MV-4-11 (cell line): ENCODE data around the gene ZFPM1.
"Not testable (repeated sequence)": the region's sequence is repeated elsewhere in the genome, so short reads cannot be mapped to it uniquely, and the experiment has no call there.

ENCODE experiments used
- DNase-seq: peaks from one replicate; lab custom pipeline; 2025; lab: John Stamatoyannopoulos, UW

Gene ZFPM1

DNA sequence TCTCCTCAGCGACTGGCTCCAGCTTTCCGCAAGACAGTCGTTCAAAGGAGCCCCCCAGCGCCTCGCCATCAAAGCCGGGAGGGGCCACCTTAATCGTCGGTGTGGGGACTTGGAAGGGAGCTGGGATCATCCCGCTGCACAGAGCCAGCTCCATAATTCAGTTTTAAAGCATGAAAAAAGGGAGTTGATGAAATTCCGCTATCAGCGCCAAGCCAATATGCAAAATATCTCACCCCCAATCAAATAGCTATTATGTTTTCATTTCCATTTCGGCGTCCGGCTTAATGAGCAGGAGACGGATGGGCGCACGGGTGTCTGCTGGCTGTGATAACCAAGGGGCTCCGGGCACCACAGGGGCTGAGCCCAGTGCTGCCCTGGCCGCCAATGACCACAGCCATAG lies 27.7 kb downstream of the ZFPM1 start:
- DNase-seq, result no peak

DNA sequence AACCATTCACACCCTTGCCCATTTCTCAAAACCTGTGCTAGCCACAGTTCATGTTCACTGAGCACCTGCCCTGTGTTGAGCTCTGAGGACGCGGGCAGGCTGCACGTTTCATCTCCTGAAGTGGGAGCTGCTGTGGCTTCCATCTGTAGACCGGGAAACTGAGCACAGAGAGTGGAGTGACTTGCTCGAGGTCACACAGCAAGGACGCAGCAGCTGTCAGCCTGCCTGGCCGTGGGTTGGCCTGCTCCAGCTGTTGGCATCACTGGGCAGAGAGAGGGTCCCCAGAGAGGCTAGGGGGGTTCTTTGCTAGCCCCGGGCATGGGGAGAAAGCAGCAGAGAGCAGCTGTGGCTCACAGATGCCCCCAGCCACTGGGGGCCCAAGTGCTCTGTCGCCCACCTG lies 28.8 kb downstream of the ZFPM1 start:
- DNase-seq, result no peak

DNA sequence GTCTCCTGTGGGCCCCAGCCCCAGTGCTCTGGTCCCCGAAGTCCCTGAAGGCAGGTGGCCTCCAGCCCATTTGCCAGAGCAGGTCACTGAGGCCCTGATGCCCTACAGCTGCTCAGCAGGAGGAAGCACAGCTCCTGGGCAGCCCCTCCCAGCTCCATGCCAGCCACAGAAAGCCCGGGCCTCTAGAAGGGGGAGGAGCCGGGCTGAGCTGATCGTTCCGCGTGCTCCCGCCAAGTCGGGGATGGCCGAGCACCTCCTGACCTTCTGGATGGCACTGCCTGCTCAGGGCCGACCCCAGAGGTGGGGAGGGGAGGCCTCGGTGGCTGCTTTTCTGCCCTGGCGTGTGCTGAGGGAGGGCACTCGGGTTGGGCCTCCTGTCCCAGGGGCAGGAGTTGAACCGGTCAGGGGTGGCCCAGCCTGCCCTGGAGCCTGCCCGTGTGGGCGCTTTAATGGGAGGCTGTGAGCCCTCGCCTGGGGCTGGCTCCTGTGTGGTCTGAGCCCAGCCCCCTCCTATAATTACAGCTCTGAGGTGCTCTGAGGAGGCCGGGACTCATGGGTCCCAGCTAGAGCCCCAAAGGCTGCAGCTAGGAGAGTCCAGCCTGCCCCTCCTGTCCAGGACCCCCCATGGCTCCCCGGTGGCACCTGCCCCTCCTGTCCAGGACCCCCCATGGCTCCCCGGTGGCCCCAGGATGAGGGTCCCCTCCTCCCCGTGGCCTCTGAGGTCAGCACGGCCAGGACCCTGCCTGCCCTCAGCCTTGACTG lies 29.7 kb downstream of the ZFPM1 start:
- DNase-seq, result no peak

DNA sequence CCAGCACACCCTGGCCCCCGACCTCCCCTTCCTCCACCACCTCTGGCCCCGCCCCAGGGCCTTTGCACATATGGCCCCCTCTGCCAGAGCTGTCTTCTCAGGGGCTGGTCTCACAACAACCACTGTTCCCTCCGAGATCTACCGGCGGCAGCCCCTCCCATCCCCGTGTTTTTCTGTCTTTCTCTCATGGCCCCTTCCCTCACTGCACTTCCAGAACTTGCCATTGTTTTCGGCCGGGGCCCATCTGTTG lies 30.2 kb downstream of the ZFPM1 start:
- no peak for DNase-seq

DNA sequence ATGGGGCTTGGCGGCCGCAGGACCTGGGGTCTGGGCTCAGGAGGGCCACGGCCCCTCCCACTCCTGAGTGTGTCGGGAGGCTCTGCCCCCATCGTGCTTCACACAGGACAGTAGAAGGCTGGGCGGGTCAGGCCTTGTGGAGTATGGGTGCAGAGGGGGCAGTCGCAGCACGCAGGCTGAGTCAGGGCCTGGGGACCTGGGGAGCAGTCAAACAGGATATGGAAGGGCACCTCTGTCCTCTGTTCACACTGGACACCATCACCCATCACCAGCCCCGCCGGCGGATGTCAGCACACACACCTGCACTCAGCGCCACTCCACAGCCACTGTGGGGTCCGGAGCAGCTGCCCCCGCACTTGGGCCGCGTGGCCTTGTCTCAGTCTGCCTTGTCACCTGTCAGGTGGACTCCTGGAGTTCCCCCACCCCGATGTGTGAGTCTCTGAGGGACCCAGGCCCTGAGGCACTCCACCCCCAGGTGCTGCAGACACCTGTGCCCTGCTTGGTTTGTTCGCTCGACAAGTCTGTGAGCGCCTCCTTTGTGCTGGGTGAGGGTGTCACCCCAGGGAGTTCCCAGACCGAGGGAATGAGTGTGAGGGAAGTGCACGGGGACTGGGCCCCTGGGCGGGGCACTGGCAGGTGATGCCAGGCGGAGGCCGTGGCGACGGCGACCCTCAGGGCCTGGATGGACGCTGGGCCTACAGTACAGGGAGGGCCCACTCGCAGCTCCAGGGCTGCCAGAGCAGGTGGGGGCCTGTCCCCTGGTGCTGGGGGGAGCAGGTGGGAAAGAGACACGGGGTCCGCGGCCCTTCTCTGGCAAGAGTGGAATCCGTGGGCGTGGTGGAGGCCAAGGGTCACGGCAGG lies 31.7 kb downstream of the ZFPM1 start:
- no peak for DNase-seq

DNA sequence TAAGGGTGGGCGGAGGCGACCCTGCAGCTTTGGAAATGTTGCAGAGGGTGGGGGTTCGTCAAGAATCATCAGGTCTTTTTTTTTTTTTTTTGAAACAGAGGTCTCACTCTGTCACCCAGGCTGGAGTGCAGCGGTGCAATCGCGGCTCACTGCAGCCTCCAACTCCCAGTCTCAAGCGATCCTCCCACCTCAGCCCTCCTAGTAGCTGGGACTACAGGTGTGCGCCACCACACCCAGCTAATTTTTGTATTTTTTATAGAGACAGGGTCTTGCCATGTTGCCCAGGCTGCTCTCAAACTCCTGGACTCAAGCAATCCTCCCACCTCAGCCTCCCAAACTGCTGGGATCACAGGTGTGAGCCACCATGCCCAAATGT lies 32.3 kb downstream of the ZFPM1 start:
- not testable (repeated sequence) for DNase-seq

DNA sequence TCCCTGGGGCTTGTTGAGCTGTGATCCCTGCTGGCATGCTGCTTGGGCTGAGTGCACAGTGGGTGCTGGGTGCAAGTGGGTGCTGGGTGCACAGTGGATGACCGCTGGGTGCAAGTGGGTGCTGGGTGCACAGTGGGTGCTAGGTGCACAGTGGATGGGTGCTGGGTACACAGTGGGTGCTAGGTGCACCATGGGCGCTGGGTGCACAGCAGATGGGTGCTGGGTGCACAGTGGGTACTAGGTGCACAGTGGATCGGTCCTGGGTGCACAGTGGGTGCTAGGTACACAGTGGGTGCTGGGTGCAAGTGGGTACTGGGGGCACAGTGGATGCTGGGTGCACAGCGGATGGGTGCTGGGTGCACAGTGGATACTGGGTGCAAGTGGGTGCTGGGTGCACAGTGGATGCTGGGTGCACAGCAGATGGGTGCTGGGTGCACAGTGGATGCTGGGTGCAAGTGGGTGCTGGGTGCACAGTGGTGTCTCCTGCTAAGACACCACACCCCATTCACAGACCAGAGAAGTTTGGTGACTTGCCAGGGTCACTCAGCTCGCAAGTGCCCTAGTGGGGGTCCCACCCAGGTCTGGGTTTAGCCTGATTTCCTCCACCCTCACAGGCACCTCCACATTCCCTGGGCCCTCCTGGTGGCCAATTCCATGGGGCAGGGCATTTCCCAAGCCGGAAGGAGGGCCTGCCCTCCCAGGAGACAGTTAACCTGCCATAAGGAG lies 33.5 kb downstream of the ZFPM1 start:
- no peak for DNase-seq

DNA sequence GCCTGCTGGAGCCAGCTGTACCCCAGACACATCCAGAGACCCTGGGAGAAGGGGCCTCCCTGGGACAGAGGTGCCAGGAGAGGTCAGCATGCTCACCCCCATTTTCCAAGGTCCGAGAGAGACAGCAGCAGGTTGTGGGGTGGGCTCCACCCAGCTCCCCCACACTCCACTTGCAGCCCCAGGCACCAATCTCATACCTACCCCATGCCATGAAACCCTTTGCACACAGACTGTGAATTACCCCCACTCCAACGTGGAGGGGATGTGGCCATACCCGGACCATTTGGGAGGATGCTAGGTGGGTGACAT lies 34.0 kb downstream of the ZFPM1 start:
- no peak for DNase-seq

DNA sequence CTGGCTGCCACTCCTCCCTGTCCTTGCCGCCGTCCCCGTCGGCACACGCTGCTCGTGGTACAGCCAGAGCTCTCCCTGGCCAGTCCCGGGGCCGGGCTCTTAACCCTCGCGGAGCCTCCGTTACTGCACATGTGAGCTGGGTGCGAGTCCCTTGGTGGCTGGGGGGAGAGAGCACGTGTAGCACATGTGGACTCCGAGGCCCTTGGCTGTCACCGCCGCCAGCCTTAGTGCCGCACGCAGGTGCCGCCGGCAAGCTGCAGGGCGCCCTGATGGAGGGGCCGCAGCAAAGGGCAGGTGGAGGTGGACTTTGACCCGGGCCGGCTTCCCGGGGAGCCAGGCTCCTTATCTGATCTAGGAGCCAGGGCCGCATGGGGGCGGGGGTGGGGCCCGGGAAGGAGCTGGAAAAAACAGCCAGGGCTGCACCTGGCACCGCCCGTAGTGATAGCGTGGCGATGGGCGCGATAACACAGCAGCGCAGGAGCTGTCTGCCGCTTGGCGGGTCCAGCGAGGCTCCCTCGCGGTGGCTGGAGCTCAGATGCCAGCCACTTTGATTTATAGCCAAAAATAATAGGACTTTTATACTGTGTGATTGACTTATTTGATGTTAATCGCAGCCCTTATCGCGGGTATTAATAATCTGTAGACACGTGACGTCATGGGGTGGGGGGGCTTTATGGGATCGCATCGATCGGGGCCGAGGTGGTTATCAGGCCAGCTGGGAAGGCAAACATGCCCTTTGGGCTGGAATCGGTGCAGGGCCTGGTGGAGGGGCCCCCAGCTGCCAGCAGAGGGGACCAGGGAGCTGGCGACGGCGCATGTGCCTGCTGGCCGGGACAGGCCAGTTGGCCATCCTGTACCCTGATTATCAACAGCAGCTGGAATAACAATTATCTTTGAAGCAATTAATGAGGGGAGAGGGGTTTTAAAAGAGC lies 35.1 kb downstream of the ZFPM1 start:
- no peak for DNase-seq

DNA sequence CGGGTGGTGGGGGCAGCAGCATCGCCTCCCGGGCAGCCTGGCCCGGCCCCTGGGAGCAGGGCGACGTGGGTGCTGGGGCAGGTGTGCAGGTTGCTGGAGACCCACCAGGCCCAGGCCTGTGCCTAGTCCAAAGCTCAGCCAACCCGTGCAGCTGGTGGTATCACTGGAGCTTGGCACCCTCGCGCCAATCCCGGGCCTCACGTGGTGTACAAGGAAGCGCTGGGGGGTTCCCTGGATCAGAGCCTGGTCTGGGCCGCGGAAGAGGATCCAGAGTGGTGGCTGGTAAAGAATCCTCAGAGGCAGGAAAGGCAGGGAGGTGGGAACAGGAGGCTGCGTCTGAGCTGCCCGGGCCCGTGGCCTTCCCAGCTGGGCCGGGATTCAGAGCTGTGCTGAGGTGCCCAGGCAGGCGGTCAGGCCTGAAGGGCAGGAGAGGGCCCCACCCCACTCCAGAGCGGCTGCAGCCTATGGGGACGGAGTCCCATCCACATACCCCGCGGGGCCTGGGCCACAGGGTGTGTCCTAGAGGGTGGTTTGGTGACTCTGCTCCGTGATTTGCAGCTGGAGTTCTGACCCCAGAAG lies 36.2 kb downstream of the ZFPM1 start:
- DNase-seq, result no peak

DNA sequence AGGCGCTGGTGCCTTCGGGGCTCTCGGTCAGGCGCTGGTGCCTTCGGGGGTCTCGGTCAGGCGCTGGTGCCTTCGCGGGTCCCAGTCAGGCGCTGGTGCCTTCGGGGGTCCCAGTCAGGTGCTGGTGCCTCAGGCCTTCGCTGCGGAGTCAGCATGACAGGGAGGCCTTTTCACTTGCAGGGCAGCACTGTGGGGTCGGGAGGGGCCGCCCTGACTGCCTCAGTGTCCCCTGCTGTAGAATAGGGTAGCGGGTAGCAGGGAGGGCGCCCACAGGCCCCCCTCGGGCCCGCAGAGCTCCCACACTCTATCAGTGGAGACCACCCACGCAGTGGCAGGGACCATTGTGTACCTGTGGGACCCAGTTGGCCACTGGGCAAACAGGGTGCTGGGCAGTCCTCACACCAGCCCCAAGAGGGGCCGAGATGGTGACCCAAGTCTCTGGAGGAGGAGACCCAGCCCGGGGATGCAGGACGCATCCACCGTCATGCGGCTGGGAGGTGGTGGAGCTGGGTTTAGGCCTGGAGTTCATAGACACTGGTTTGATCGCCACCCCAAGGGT lies 38.0 kb downstream of the ZFPM1 start:
- DNase-seq, result no peak

DNA sequence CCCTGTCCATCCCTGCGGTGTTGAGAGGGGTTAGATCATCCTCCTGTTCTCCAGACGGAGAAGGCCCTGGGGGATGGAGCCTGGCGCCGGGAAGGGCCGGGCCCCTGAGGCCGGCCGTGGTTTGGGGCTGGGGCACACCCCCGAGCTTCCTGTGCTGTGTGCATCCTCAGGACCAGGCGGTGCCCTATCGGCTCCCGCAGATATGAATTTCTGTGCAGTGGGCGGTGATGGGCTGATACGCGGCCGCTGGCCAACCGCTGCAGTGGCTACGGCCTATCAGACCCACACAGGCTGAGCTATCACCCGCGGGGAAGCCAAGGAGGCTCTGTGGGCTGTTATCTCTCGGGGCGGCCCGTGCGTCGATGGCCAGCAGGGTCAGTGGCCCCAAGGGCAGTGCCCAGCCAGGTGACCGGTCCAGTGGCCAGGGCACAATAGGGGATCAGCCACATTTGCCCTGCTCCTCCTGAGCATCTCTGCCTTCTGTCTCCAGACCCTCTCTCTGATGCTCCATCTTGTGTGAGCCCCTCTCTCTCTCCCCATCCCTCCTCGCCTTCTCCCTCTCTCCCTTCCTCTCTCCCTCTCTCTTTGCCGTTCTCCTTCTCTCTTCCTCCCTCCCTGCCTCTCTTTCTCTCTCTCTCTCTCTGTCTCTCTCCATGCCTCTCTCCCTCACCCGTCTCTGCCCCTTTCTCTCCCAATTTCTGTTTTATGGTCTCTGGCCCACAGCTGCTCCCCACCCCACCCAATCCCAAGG lies 38.7 kb downstream of the ZFPM1 start:
- no peak for DNase-seq

DNA sequence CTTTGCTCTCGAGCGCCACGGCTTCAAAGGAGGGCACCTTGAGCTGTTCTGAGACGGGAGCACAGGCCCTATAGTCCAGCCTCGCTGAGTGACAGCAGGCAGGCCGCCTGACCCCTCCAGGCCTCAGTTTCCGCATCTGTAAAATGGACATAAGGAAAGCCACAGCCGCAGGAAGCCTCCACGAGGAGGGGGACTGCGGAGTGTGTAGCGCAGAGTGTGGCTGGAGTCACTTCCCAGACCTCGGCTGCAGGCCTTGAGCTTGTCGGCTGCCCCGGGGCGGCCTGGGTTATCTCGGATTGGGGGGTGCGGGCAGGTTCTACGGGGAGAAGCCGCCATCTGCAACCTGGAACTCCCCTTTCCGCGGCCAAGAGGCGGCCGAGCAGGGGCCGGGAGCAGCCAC lies 40.8 kb downstream of the ZFPM1 start:
- DNase-seq, result no peak

DNA sequence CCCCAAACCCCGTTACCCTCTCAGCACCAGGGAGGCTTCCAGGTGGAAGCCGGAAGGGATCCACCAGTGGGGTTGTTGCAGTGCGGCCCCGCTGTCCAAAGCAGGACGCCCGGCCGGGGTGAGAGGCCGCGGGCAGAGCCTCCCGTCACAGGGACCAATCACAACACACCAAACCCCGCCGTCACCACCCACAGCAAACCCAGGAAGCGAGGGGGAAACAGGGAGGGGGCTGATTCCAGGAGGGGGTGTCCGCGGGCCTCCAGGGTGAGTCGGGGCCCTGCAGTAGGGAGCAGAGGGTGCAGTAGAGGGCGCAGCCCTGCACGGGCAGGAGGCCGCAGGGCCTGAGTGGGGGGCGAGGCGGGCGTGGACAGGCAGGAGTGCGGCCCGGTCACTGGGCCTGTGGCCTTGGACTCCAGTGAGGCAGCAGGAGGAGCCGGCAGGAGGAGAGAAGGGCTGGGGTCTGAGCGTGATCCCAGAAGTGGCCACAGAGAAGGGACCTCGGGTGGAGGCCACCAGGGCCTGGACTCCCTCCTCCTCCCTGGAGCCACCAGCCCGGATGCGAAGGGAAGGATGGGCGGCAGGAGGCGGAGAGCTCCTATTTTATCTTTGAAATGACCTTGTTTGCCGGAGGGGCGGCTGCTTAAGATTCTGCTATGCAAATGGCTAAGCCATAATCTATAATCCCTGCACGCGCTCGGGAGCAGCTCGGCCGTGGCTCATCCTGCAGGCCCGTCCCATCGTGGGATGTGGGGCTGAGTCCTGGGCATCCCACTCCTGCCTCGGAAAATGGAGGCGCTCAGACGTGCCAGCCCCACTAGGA lies 41.5 kb downstream of the ZFPM1 start:
- DNase-seq, result no peak

DNA sequence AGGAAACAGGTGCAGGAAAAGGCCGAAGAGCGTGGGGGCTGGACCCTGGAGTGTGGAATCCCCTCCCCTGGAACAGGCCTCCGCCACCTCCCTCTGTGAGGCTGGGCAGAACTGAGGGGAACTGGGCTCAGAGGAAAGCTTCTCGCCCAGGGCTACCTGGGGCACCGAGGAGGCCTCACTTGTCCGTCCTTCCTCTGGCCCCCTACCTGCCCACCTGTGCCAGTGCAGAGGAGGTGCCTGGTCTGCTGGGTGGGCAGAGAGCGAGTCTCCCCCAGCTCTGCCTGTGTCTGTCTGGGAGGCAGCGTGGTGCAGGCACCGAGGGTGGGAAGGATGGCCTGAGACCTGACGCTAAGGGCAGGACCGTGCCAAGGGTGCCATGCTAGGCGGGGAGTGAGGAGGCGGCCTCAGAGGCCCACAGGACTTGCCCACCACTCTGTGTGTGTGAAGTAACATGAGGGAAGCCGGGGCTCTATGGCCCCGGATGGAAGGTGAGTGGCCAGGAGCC lies 42.2 kb downstream of the ZFPM1 start:
- no peak for DNase-seq

DNA sequence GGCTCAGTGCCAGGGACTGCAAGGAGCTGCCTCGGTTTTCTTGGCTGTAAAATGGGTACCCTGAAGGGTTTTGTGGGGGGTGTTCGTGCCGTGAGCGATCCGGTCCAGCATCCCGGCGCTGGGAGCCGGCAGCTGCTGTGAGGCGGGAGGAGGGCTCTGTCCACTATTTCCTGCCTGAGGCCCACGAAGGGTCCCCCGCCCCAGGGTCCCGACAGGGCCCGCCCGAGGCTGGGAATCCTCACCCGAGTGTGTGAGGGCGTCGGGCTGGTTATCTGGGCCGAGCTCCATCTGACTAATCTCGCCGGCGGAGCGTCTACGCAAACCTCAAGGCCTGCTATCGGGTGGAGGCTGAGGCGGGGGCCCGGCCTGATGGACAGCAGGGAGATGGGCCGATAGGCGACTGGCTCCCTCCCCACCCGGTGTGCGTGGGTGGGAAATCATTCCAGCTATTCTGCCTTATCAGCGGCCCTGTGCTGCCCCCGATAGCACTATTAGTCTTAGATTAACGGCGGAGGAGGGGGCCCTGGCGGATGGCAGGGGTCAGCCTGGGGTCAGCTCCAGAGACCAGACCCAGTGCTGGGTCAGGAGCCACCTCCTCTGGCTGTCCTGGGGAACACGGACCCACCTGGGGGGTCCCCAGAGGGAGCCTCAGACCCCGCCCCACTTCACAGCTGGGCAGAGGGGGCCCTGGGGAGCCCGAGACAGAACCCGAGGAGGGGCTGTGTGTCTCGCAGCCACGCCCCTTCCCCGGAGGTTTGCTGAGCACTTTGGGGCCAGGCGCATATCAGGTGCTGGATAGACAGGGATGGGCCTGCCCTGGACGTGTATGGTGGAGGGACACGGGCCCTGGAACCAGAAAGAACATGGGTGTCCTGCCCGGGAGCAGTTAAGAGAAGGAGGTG lies 44.7 kb downstream of the ZFPM1 start:
- no peak for DNase-seq

DNA sequence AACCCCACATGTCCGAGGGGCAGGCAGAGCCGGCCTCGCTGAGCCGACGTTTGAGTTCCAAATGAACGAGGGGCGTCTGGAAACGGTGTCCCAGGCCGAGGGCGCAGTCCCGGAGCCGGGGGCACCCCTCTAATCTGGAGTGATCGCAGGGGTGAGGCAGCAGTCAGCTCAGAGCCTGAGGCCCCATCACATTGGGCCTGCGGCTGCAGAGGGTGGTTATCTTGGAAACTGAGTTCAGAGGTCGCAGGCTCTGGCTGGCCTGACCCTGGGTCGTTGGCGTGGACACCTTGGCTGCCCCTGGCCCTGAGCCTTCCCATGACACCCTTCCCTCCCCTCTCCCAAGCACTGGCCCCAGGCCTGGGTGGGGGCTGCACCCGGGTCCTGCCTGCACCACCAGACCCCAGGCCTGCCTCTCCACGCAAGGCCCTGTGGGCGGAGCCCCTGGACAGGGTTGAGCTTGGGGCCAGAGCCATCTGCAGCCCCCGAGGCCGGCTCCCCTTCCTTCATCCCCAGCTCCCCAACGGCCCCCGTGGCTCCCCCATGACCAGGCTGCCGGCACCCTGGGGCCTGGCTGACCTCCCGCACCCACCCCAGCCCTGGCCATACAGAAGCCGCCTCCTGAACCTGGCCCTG lies 45.6 kb downstream of the ZFPM1 start:
- DNase-seq, result no peak

DNA sequence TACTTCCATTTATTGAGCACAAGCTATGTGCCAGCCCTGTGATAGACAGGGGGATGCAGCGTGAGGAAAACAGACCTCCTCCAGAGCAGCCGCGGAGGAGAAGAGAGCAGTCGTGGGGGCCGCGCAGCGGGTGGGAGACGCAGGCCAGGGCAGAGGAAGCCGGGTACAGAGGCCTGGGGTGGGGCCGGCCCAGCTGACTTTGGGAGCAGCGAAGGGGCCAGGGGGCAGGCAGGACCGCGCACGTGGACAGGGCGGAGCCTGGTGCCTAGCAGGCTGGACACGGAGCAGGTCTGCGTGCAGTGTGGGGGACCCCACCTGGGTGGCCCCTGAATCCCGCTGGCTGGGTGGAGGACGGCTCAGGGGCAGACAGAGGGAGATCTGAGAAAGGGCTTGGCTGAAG lies 46.2 kb downstream of the ZFPM1 start:
- no peak for DNase-seq
